Loucy (cell line): ENCODE data around the gene LTBR.

Experiments
- EZH2phosphoT487 ChIP-seq: fragments of 200-600 bp; IDR thresholded peaks from 2 replicates; pipeline ENCODE4 v1.6.1; 2018; ENCODE audit warnings: antibody characterized with exemption, mild to moderate bottlenecking, moderate library complexity, borderline replicate concordance
- TF ChIP-seq, protein P1 (sequence below): fragments of 200-600 bp; sonication (generic); conservative IDR thresholded peaks from 2 replicates; pipeline ENCODE4 v1.5.1; 2014; ENCODE audit warnings: mild to moderate bottlenecking, antibody characterized with exemption, low read length

DNA sequence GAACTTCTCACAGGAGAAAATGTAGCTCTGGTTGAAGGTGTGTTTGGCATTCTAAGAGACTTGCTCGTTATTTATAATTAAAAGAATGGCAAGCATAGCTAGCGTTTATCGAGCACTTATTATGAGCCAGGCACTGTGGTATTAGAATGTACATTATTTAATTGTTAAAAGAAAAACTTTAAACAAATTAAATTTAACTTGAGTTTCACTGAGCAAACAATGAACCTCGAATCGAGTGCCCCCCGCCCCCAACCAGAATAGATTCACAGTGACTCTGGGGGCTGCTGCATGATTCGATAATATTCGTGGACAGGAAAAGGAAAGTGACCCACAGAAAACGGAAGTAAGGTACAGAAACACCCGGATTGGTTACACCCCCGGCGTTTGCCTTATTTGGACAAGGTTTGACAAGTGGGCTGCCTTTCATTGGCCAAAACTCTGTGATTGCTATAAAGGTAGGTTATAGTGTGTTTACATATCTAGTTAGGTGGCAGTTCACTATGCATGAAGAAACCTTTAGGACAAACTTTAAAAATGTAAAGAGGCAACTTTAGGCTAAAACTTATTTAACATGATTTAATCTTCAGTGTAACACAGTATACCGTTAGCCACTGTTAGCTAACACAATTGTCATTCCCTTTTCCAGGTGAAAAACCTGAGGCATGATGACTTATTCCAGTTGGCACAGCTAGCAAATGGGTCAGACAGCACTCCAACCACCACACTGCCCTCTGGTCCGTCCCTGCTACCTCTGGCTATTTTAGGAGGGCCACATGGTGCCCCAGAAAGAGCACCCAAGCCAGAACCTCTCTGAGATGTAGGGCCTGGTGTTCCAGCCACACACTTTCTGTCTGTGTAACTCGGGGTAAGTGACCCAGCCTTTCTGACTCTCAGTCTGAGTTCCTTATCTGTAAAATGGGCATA is 15.7 kb upstream of the LTBR start:
- TF ChIP-seq, protein P1, sequence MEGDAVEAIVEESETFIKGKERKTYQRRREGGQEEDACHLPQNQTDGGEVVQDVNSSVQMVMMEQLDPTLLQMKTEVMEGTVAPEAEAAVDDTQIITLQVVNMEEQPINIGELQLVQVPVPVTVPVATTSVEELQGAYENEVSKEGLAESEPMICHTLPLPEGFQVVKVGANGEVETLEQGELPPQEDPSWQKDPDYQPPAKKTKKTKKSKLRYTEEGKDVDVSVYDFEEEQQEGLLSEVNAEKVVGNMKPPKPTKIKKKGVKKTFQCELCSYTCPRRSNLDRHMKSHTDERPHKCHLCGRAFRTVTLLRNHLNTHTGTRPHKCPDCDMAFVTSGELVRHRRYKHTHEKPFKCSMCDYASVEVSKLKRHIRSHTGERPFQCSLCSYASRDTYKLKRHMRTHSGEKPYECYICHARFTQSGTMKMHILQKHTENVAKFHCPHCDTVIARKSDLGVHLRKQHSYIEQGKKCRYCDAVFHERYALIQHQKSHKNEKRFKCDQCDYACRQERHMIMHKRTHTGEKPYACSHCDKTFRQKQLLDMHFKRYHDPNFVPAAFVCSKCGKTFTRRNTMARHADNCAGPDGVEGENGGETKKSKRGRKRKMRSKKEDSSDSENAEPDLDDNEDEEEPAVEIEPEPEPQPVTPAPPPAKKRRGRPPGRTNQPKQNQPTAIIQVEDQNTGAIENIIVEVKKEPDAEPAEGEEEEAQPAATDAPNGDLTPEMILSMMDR = no peak
- TF ChIP-seq EZH2phosphoT487 = no peak
